Naive thymus-derived CD4-positive, alpha-beta T cell (primary cell): ENCODE results near the gene AATK. TPM values are rescaled to one million over a fixed set of nuclear protein-coding genes. Genes with fewer than 3 reads are reported as not detected.

Experiments used
- ATAC-seq: fragments of 150-1000 bp; cut with Tn5 transposase; 2 replicates; pipeline ENCODE4 v1.10.0; 2021; ENCODE audit warnings: mild to moderate bottlenecking, moderate library complexity
- CTCF ChIA-PET: fragments of 350-600 bp; sonication (Branson Sonifier 250); formaldehyde crosslinking; loops from one replicate; lab custom pipeline; 2021; ENCODE audit warnings: antibody characterized with exemption; lab: Charles Lee
- POLR2A ChIA-PET: fragments of 350-600 bp; sonication (Branson Sonifier 250); formaldehyde crosslinking; loops from one replicate; lab custom pipeline; 2021; ENCODE audit warnings: antibody characterized with exemption, inconsistent platforms; lab: Charles Lee
- DNase-seq, 9 donors: peaks; one replicate each; pipeline versions ENCODE4 v3.0.0 to v3.0.0-alpha.2; 2020 to 2022; ENCODE audit warnings: mixed read lengths in 1 of 9
- H3K27ac ChIP-seq: one replicate; pipeline ENCODE4 v1.7.0; 2013; ENCODE audit warnings: mild to moderate bottlenecking, low read depth, low read length, moderate library complexity
- H3K27me3 ChIP-seq, 2 donors: one replicate each; pipeline ENCODE4 v1.7.0; 2013; ENCODE audit warnings: low read length in 2 of 2, mild to moderate bottlenecking in 2 of 2, moderate library complexity in 2 of 2; ENCODE audit not compliant: control insufficient read depth in 2 of 2, insufficient read depth in 2 of 2
- H3K36me3 ChIP-seq, 3 experiments: 1 replicate in 2 of 3; 2 replicates in 1 of 3; pipeline ENCODE4 v1.7.0; 2013; ENCODE audit warnings: low read length in 3 of 3, mild to moderate bottlenecking in 3 of 3, moderate library complexity in 1 of 3; ENCODE audit not compliant: insufficient read depth in 3 of 3, control insufficient read depth in 2 of 3
- H3K4me1 ChIP-seq, 2 donors: one replicate each; pipeline ENCODE4 v1.7.0; 2013; ENCODE audit warnings: low read length in 2 of 2, mild to moderate bottlenecking in 2 of 2, moderate library complexity in 1 of 2; ENCODE audit not compliant: control insufficient read depth in 2 of 2, insufficient read depth in 2 of 2
- H3K4me3 ChIP-seq: 2 replicates; pipeline ENCODE4 v1.7.0; 2013; ENCODE audit warnings: mild to moderate bottlenecking, low read length
- H3K9me3 ChIP-seq, 3 experiments: 1 replicate in 2 of 3; 2 replicates in 1 of 3; pipeline ENCODE4 v1.7.0; 2013; ENCODE audit warnings: low read length in 3 of 3; ENCODE audit not compliant: control insufficient read depth in 2 of 3
- H3K27ac Mint-ChIP-seq, 9 donors: one replicate each; pipeline ENCODE4 v1.8.0; 2020 to 2022; ENCODE audit warnings: mixed read lengths in 9 of 9, mild to moderate bottlenecking in 8 of 9, moderate library complexity in 5 of 9, inconsistent platforms in 2 of 9
- H3K27me3 Mint-ChIP-seq, 5 donors: one replicate each; pipeline ENCODE4 v1.8.0; 2021 to 2022; ENCODE audit warnings: mixed read lengths in 5 of 5, mild to moderate bottlenecking in 1 of 5
- H3K36me3 Mint-ChIP-seq, 5 donors: one replicate each; pipeline ENCODE4 v1.8.0; 2020 to 2022; ENCODE audit warnings: mixed read lengths in 5 of 5, mild to moderate bottlenecking in 3 of 5, inconsistent platforms in 1 of 5
- H3K4me1 Mint-ChIP-seq, 7 donors: one replicate each; pipeline ENCODE4 v1.8.0; 2020 to 2022; ENCODE audit warnings: mixed read lengths in 7 of 7, mild to moderate bottlenecking in 3 of 7, inconsistent platforms in 1 of 7
- H3K4me3 Mint-ChIP-seq, 10 donors: one replicate each; pipeline ENCODE4 v1.8.0; 2020 to 2022; ENCODE audit warnings: mild to moderate bottlenecking in 10 of 10, mixed read lengths in 10 of 10, moderate library complexity in 6 of 10, inconsistent platforms in 2 of 10
- H3K9me3 Mint-ChIP-seq, 11 donors: one replicate each; pipeline ENCODE4 v1.8.0; 2020 to 2022; ENCODE audit warnings: mixed read lengths in 11 of 11, mild to moderate bottlenecking in 4 of 11, inconsistent platforms in 1 of 11, moderate library complexity in 1 of 11
- intact Hi-C, 2 donors: fragments of 100-400 bp; cut with micrococcal nuclease; formaldehyde crosslinking; loops; one replicate each; pipeline ENCODE4 v1.15.1; 2023
- polyA plus RNA-seq, 2 donors: library from polyadenylated mRNA; unstranded; fragments of 300-500 nt; fragmentation: Illumina TruSeq; gene quantifications; one replicate each; pipeline ENCODE4 v1.2.3, GENCODE V29; 2021
- total RNA-seq, 6 experiments: library from RNA in 5 of 6; stranded (reverse) in 5 of 6; gene quantifications; 1 replicate in 5 of 6; 2 replicates in 1 of 6; pipeline ENCODE4 v1.2.3 and lab custom pipeline; 2021 to 2026

The AATK gene
- total and polyA plus RNA-seq, 7 experiments from 2014 or later: 0.46 to 10.4 (median 1.4) TPM; not detected in 2

- H3K4me3 Mint-ChIP-seq: peak overlapping the region in 1 of 10 donors; percentile 8
- intact Hi-C loops: no loop called here
- DNase-seq: no peak
- ChIA-PET CTCF (no interaction called here), POLR2A (no interaction called here)
- no peaks in the 10 kb centered on the region for H3K36me3 Mint-ChIP-seq
- Histone ChIP-seq H3K27me3 (no peaks in the 10 kb centered on the region), H3K4me3 (no peak overlapping the region), H3K4me1 (no peaks in the 10 kb centered on the region), H3K9me3 (no peaks in the 10 kb centered on the region), H3K27ac (no peak overlapping the region), H3K36me3 (no peaks in the 10 kb centered on the region)
- H3K27ac Mint-ChIP-seq: no peak overlapping the region
- no peaks in the 10 kb centered on the region for H3K27me3 Mint-ChIP-seq
- peaks cover 0 to 15% (median 0%) of the 10 kb centered on the region in 11 donors for H3K9me3 Mint-ChIP-seq
- H3K4me1 Mint-ChIP-seq: no peaks in the 10 kb centered on the region
- ATAC-seq: no peak
Observed at GRCh38 chr17:81135505-81136278, 30.3 kb downstream of the AATK start.

- intact Hi-C loops: no loop called here
- peak; percentile 11 for ATAC-seq
- CTCF ChIA-PET: no interaction called here
Observed at GRCh38 chr17:81134064-81134781, 31.8 kb downstream of the AATK start.

GRCh38 chr17:81132770-81133723 lies 33.0 kb downstream of the AATK start:
- no peak overlapping the region for H3K4me3 ChIP-seq
- Mint-ChIP-seq H3K4me1 (peaks cover 0 to 2% (median 0%) of the 10 kb centered on the region in 7 donors), H3K9me3 (peaks cover 0 to 6% (median 0%) of the 10 kb centered on the region in 11 donors), H3K36me3 (no peaks in the 10 kb centered on the region), H3K27me3 (no peaks in the 10 kb centered on the region), H3K4me3 (no peak overlapping the region), H3K27ac (no peak overlapping the region)
- H3K4me1 ChIP-seq: no peaks in the 10 kb centered on the region
- H3K36me3 ChIP-seq: no peaks in the 10 kb centered on the region
- no peak for DNase-seq
- H3K27me3 ChIP-seq: no peaks in the 10 kb centered on the region
- no peaks in the 10 kb centered on the region for H3K9me3 ChIP-seq
- intact Hi-C loops: no loop called here
- ChIA-PET CTCF (no interaction called here), POLR2A (interaction anchor here (0.6 kb wide), 1 partner anchor 838 kb away, joined by 3 read pairs; no protein-coding TSS in a partner anchor)
- no peak overlapping the region for H3K27ac ChIP-seq
- ATAC-seq: no peak

More at GRCh38 chr17:81134064-81134781, 31.8 kb downstream of the AATK start:
- Histone ChIP-seq H3K27ac (no peak overlapping the region), H3K4me1 (no peaks in the 10 kb centered on the region), H3K27me3 (no peaks in the 10 kb centered on the region), H3K4me3 (no peak overlapping the region), H3K36me3 (no peaks in the 10 kb centered on the region), H3K9me3 (no peaks in the 10 kb centered on the region)
- Mint-ChIP-seq H3K27ac (no peak overlapping the region), H3K4me3 (no peak overlapping the region), H3K36me3 (no peaks in the 10 kb centered on the region), H3K4me1 (peaks cover 0 to 2% (median 0%) of the 10 kb centered on the region in 7 donors), H3K27me3 (no peaks in the 10 kb centered on the region), H3K9me3 (peaks cover 0 to 15% (median 0%) of the 10 kb centered on the region in 11 donors)
- POLR2A ChIA-PET: interaction anchor here (0.6 kb wide), 1 partner anchor 840 kb away, joined by 3 read pairs; no protein-coding TSS in a partner anchor
- no peak for DNase-seq

GRCh38 chr17:81132197-81132540 lies 33.9 kb downstream of the AATK start:
- intact Hi-C loops: no loop called here
- no peak for DNase-seq
- Histone ChIP-seq H3K4me3 (no peak overlapping the region), H3K9me3 (no peaks in the 10 kb centered on the region), H3K27me3 (no peaks in the 10 kb centered on the region), H3K36me3 (no peaks in the 10 kb centered on the region), H3K4me1 (no peaks in the 10 kb centered on the region), H3K27ac (no peak overlapping the region)
- Mint-ChIP-seq H3K9me3 (peaks cover 0 to 2% (median 0%) of the 10 kb centered on the region in 11 donors), H3K4me1 (peaks cover 0 to 2% (median 0%) of the 10 kb centered on the region in 7 donors), H3K27me3 (no peaks in the 10 kb centered on the region), H3K4me3 (no peak overlapping the region), H3K36me3 (no peaks in the 10 kb centered on the region), H3K27ac (no peak overlapping the region)
- no peak for ATAC-seq
- ChIA-PET CTCF (no interaction called here), POLR2A (interaction anchor here (0.6 kb wide), 1 partner anchor 11 kb away, joined by 3 read pairs; no protein-coding TSS in a partner anchor)

GRCh38 chr17:81131486-81132196 lies 34.4 kb downstream of the AATK start:
- H3K27me3 ChIP-seq: no peaks in the 10 kb centered on the region
- H3K9me3 ChIP-seq: no peaks in the 10 kb centered on the region
- Mint-ChIP-seq H3K36me3 (no peaks in the 10 kb centered on the region), H3K27me3 (no peaks in the 10 kb centered on the region), H3K4me3 (no peak overlapping the region), H3K4me1 (peaks cover 0 to 2% (median 0%) of the 10 kb centered on the region in 7 donors), H3K27ac (no peak overlapping the region), H3K9me3 (peaks cover 0 to 2% (median 0%) of the 10 kb centered on the region in 11 donors)
- DNase-seq: no peak
- no peaks in the 10 kb centered on the region for H3K4me1 ChIP-seq
- H3K27ac ChIP-seq: no peak overlapping the region
- ATAC-seq: no peak
- CTCF ChIA-PET: no interaction called here
- intact Hi-C loops: no loop called here
- no peak overlapping the region for H3K4me3 ChIP-seq
- POLR2A ChIA-PET: interaction anchor here (0.6 kb wide), 1 partner anchor 12 kb away, joined by 3 read pairs; no protein-coding TSS in a partner anchor
- H3K36me3 ChIP-seq: no peaks in the 10 kb centered on the region
